Esophagus squamous epithelium (tissue), 5 donors: ENCODE measurements around the gene EEF1B2. TPM values are rescaled to one million over a fixed set of nuclear protein-coding genes. Genes with fewer than 3 reads are reported as not detected.
"Not testable (repeated sequence)": the region's sequence is repeated elsewhere in the genome, so short reads cannot be mapped to it uniquely, and the experiment has no call there.

ENCODE experiments used
- DNase-seq: peaks from one replicate; lab custom pipeline; 2025; lab: John Stamatoyannopoulos, UW
- H3K27ac ChIP-seq, 4 donors: fragments of 200-600 bp; sonication (generic); one replicate each; pipeline ENCODE4 v1.5.1; 2016 to 2019; ENCODE audit warnings: mild to moderate bottlenecking in 1 of 4
- H3K27me3 ChIP-seq, 4 donors: fragments of 200-600 bp; sonication (generic); 1 replicate in 3 of 4; 2 replicates in 1 of 4; pipeline versions ENCODE4 v1.5.1 to v1.6.0; 2017 to 2021; ENCODE audit warnings: antibody characterized with exemption in 1 of 4
- H3K36me3 ChIP-seq, 3 donors: fragments of 200-600 bp; sonication (generic); one replicate each; pipeline ENCODE4 v1.5.1; 2016 to 2019
- H3K4me1 ChIP-seq, 3 donors: fragments of 200-600 bp; sonication (generic); one replicate each; pipeline ENCODE4 v1.5.1; 2017 to 2019
- H3K4me3 ChIP-seq, 4 donors: fragments of 200-600 bp; sonication (generic); 1 replicate in 3 of 4; 2 replicates in 1 of 4; pipeline ENCODE4 v1.5.1; 2016 to 2019; ENCODE audit warnings: mild to moderate bottlenecking in 2 of 4, moderate library complexity in 1 of 4
- H3K9me3 ChIP-seq, 3 donors: fragments of 200-600 bp; sonication (generic); one replicate each; pipeline ENCODE4 v1.5.1; 2016 to 2019
- POLR2A ChIP-seq, 4 donors: fragments of 450-650 bp; IDR thresholded peaks; one replicate each; pipeline ENCODE4 v1.6.1; 2017; ENCODE audit warnings: antibody characterized with exemption in 4 of 4, mild to moderate bottlenecking in 4 of 4, moderate library complexity in 3 of 4
- WGBS, 2 donors: methylation state at CpG; one replicate each; pipeline ENCODE4 v1.1.5; 2018; 5-methylcytosine and 5-hydroxymethylcytosine counted together
- intact Hi-C: fragments of 100-400 bp; cut with DNase I; formaldehyde crosslinking; loops from one replicate; pipeline ENCODE4 v1.15.0; 2022
- total RNA-seq, 4 donors: library from RNA; depleted of rRNA; stranded (reverse); fragments of >200 nt; gene quantifications; one replicate each; pipeline ENCODE4 v1.1.0, GENCODE V29; 2016
- TF ChIP-seq, protein P1 (sequence below), 6 experiments: fragments of 450-650 bp in 4 of 6; fragments of 200-600 bp in 2 of 6; sonication (generic) in 2 of 6; IDR thresholded peaks; one replicate each; pipeline ENCODE4 v1.5.1; 2016 to 2019; ENCODE audit warnings: antibody characterized with exemption in 6 of 6, mild to moderate bottlenecking in 4 of 6, moderate library complexity in 4 of 6
- donor health status: DM: yes; HTN: yes; CAD: no.

Gene EEF1B2
- total RNA-seq, 4 donors from 2014 or later, result 243 to 631 (median 564) TPM

- H3K9me3 ChIP-seq, result no peaks in the 10 kb centered on the region
- H3K36me3 ChIP-seq, result peaks cover 4 to 54% (median 13%) of the 10 kb centered on the region in 3 donors
- intact Hi-C loops, result no loop called here
- H3K27me3 ChIP-seq, result no peaks in the 10 kb centered on the region
- H3K27ac ChIP-seq, result no peak overlapping the region
- no peak for DNase-seq
- H3K4me1 ChIP-seq, result peaks cover 9 to 44% (median 18%) of the 10 kb centered on the region in 3 donors
- H3K4me3 ChIP-seq, result no peak overlapping the region
- WGBS, 2 donors, result 56 to 60% methylated on average over 2 of the region's 2 CpGs
- TF ChIP-seq POLR2A (IDR thresholded peaks at IDR 0.05), result no peak
- TF ChIP-seq, protein P1, sequence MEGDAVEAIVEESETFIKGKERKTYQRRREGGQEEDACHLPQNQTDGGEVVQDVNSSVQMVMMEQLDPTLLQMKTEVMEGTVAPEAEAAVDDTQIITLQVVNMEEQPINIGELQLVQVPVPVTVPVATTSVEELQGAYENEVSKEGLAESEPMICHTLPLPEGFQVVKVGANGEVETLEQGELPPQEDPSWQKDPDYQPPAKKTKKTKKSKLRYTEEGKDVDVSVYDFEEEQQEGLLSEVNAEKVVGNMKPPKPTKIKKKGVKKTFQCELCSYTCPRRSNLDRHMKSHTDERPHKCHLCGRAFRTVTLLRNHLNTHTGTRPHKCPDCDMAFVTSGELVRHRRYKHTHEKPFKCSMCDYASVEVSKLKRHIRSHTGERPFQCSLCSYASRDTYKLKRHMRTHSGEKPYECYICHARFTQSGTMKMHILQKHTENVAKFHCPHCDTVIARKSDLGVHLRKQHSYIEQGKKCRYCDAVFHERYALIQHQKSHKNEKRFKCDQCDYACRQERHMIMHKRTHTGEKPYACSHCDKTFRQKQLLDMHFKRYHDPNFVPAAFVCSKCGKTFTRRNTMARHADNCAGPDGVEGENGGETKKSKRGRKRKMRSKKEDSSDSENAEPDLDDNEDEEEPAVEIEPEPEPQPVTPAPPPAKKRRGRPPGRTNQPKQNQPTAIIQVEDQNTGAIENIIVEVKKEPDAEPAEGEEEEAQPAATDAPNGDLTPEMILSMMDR (IDR thresholded peaks at IDR 0.05), result peak; percentile 53 to 88 (median 74)
Observed at GRCh38 chr2:206164261-206164862, 4.7 kb downstream of the EEF1B2 start.

DNA sequence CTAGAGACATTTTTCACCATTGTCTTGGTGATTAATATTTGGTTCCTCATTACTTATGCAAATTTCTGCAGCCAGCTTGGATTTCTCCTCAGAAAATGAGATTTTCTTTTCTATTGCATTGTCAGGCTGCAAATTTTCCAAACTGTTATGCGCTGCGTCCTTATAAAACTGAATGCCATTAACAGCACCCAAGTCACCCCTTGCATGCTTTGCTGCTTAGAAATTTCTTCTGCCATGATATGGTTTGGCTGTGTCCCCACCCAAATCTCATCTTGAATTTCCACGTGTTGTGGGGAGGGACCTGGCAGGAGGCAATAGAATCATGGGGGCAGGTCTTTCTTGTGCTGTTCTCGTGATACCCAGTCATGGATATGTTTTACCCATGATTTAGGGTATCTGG, 8.5 kb downstream of the EEF1B2 start:
- Histone ChIP-seq H3K4me1 (peaks cover 0 to 11% (median 0%) of the 10 kb centered on the region in 3 donors), H3K36me3 (peaks cover 0 to 27% (median 1%) of the 10 kb centered on the region in 3 donors)
- not testable (repeated sequence) for H3K4me3 ChIP-seq, H3K27ac ChIP-seq, H3K27me3 ChIP-seq, DNase-seq, H3K9me3 ChIP-seq
- 93 to 94% methylated on average over 4 of the region's 4 CpGs for whole genome bisulfite sequencing, 2 donors
- intact Hi-C loops, result loop anchor here (5.0 kb wide), 1 partner anchor 89 kb away; no protein-coding TSS in a partner anchor

- DNase-seq, H3K36me3 ChIP-seq, H3K27me3 ChIP-seq, H3K4me3 ChIP-seq, H3K9me3 ChIP-seq, H3K27ac ChIP-seq, intact Hi-C loops, H3K4me1 ChIP-seq: not testable (repeated sequence)
- WGBS, 2 donors, result no CpG with 5 or more reads among the region's 52 CpGs
Observed at GRCh38 chr2:206171624-206172397, 12.1 kb downstream of the EEF1B2 start.

DNA sequence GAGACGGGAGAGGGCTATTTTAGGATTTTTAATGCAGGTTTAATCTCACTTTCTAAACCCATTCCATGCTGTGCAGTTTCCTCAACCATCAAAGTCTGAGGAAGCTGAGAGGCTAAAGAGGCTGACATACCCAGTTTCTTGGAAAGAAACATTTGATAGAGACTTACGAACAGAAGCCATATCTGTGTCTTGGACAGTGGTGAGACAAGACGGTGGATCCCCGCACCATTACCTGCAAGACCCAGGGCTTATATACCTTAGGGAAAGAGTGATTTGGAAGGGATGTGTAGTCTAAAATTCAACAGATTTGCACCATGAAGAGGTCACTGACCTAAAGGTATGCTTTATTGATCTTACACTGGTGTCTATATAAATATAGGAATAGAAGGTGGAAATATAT, 13.5 kb downstream of the EEF1B2 start:
- H3K9me3 ChIP-seq, result no peaks in the 10 kb centered on the region
- no peaks in the 10 kb centered on the region for H3K4me1 ChIP-seq
- no peak overlapping the region for H3K27ac ChIP-seq
- TF ChIP-seq POLR2A (IDR thresholded peaks at IDR 0.05), result no peak
- TF ChIP-seq, protein P1 (IDR thresholded peaks at IDR 0.05), result no peak
- peaks cover 0 to 3% (median 0%) of the 10 kb centered on the region in 3 donors for H3K36me3 ChIP-seq
- H3K27me3 ChIP-seq, result no peaks in the 10 kb centered on the region
- no peak for DNase-seq
- H3K4me3 ChIP-seq, result no peak overlapping the region
- WGBS, 2 donors, result 92 to 94% methylated on average over 4 of the region's 4 CpGs
- intact Hi-C loops, result no loop called here

DNA sequence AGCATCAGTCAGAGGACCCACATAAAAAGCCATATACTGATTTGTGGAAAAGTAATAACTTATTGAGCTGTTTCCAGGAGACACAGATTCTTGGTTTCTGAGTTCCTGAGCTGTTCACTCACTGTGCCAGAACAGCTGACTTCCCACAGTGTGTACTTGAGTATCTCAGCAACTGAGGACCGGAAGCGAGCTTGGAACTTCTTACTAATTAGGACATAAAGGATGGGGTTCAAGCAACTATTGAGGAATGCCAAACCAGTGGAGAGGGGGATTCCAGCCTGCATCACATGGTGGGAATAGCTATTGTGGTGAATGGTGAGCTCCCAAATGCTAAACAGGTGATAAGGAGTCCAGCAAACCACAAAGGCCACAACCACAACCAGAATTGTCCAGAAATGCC, 16.4 kb downstream of the EEF1B2 start:
- no peaks in the 10 kb centered on the region for H3K9me3 ChIP-seq
- 60 to 73% methylated on average over 1 to 2 of the region's 2 CpGs for whole genome bisulfite sequencing, 2 donors
- no peak overlapping the region for H3K27ac ChIP-seq
- no peak for TF ChIP-seq POLR2A (IDR thresholded peaks at IDR 0.05)
- TF ChIP-seq, protein P1 (IDR thresholded peaks at IDR 0.05), result no peak
- intact Hi-C loops, result no loop called here
- no peaks in the 10 kb centered on the region for H3K36me3 ChIP-seq
- no peak for DNase-seq
- no peaks in the 10 kb centered on the region for H3K27me3 ChIP-seq
- H3K4me1 ChIP-seq, result no peaks in the 10 kb centered on the region
- H3K4me3 ChIP-seq, result no peak overlapping the region

DNA sequence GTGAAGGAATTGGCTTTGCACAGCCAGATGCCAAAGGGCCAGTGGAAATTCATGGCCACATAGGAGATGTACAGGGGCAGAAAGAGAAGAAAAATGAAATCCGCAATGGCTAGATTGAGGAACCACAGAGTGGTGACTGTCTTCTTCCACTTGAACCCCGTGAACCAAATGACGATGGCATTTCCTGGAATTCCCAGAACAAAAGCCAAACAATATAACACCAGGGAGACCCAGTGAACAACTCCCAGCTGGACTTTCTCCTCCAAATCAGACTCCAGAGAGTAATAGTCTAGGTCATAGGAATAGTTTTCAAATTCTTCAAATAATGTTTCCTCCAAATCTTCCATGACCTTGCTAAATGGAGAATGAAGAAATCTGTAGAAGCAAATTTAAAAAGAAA, 17.2 kb downstream of the EEF1B2 start:
- H3K27me3 ChIP-seq, result no peaks in the 10 kb centered on the region
- no peaks in the 10 kb centered on the region for H3K9me3 ChIP-seq
- TF ChIP-seq POLR2A (IDR thresholded peaks at IDR 0.05), result no peak
- TF ChIP-seq, protein P1 (IDR thresholded peaks at IDR 0.05), result no peak
- H3K4me1 ChIP-seq, result no peaks in the 10 kb centered on the region
- no peak overlapping the region for H3K27ac ChIP-seq
- 49 to 57% methylated on average over 3 of the region's 3 CpGs for WGBS, 2 donors
- DNase-seq, result no peak
- H3K36me3 ChIP-seq, result no peaks in the 10 kb centered on the region
- intact Hi-C loops, result no loop called here
- H3K4me3 ChIP-seq, result no peak overlapping the region

DNA sequence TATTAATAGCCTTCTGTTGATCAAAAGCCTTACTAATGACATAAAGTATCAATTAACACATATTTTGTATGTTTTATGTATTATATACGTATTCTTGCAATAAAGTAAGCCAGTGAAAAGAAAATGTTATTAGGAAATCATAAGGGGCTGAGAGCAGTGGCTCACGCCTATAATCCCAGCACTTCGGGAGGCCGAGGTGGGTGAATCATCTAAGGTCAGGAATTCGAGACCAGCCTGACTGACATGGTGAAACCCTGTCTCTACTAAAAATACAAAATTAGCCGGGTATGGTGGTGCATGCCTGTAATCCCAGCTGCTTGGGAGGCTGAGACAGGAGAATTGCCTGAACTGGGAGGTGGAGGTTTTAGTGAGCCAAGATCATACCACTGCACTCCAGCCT, 21.8 kb downstream of the EEF1B2 start:
- H3K27me3 ChIP-seq, H3K36me3 ChIP-seq, intact Hi-C loops, H3K9me3 ChIP-seq, DNase-seq, H3K4me1 ChIP-seq, H3K27ac ChIP-seq, H3K4me3 ChIP-seq: not testable (repeated sequence)
- 79 to 89% methylated on average over 6 of the region's 6 CpGs for WGBS, 2 donors
